NB4 (cell line): ENCODE measurements around the gene MEF2D.
A peak's percentile ranks its signal among the peaks of the same experiment; 100 is the strongest.

ENCODE experiments used
- DNase-seq: peaks from one replicate; pipeline ENCODE4 v3.0.0; 2010; ENCODE audit warnings: low read depth
- H3K4me3 ChIP-seq: one replicate; pipeline ENCODE4 v1.5.1; 2011; ENCODE audit warnings: mild to moderate bottlenecking, low read depth, low read length, moderate library complexity
- CTCF ChIP-seq: IDR thresholded peaks from one replicate; pipeline ENCODE4 v1.5.1; 2012; ENCODE audit warnings: low read depth, low read length
- MAX ChIP-seq: IDR thresholded peaks from 2 replicates; pipeline ENCODE4 v1.6.1; 2011; ENCODE audit warnings: low read depth, low read length
- MYC ChIP-seq: IDR thresholded peaks from 2 replicates; pipeline ENCODE4 v1.6.1; 2011; ENCODE audit warnings: low read depth, low read length
- POLR2A ChIP-seq: IDR thresholded peaks from 2 replicates; pipeline ENCODE4 v1.6.1; 2011; ENCODE audit warnings: mild to moderate bottlenecking; ENCODE audit not compliant: insufficient read length; ENCODE audit errors: extremely low read depth

The MEF2D gene

GRCh38 chr1:156493742-156494141 lies 6.8 kb downstream of the MEF2D start:
- H3K4me3 ChIP-seq = peak overlapping the region; percentile 64
- TF ChIP-seq MAX (no peak), MYC (no peak), CTCF (no peak), POLR2A (no peak)
- DNase-seq = no peak

- TF ChIP-seq MAX = no peak
- TF ChIP-seq MYC = no peak
- no peak for TF ChIP-seq POLR2A
- no peak for TF ChIP-seq CTCF
- peak overlapping the region; percentile 64 for H3K4me3 ChIP-seq
- peak; percentile 84 for DNase-seq
These were observed 7.4 kb downstream of the MEF2D start for GRCh38 chr1:156493154-156493631.

GRCh38 chr1:156492591-156493080 lies 7.9 kb downstream of the MEF2D start:
- H3K4me3 ChIP-seq = peak overlapping the region; percentile 64
- DNase-seq = peak; percentile 99
- TF ChIP-seq POLR2A (no peak), MYC (no peak), MAX (no peak), CTCF (no peak)

- H3K4me3 ChIP-seq = peak overlapping the region; percentile 47
- DNase-seq = no peak
- TF ChIP-seq POLR2A (peak; percentile 13), MAX (peak; percentile 84), MYC (no peak)
These were observed 8.5 kb downstream of the MEF2D start for GRCh38 chr1:156492013-156492590.

- DNase-seq = peak; percentile 78
- H3K4me3 ChIP-seq = peak overlapping the region; percentile 47
- peak; percentile 63 for TF ChIP-seq MAX
- peak; percentile 5 for TF ChIP-seq CTCF
- TF ChIP-seq MYC = peak; percentile 65
- TF ChIP-seq POLR2A = no peak
These were observed 9.2 kb downstream of the MEF2D start for GRCh38 chr1:156491151-156491949.
